GM12878 (cell line): Measurements from ENCODE around the gene RXFP4. TPM values are rescaled to one million over a fixed set of nuclear protein-coding genes. Genes with fewer than 3 reads are reported as not detected.

ENCODE experiments used
- ATAC-seq: fragments of 200-7000 bp; cut with Tn5 transposase; 3 replicates; pipeline ENCODE4 v1.9.1; 2020; ENCODE audit warnings: mild to moderate bottlenecking, moderate library complexity
- BruUV-seq: library from RNA; stranded (reverse); fragments of 400-500 nt; replicated peaks from 2 replicates; lab custom pipeline; 2021; lab: Mats Ljungman, UMichigan
- CTCF ChIA-PET: fragments of 300-600 bp; sonication (Branson Sonifier 250); formaldehyde crosslinking; extraction: SDS; loops from one replicate; lab custom pipeline; 2021; ENCODE audit warnings: inconsistent platforms; lab: Yijun Ruan, JAX
- POLR2A ChIA-PET: fragments of 350-600 bp; formaldehyde crosslinking; extraction: SDS; loops from one replicate; lab custom pipeline; 2021; ENCODE audit warnings: inconsistent platforms; lab: Charles Lee
- RAD21 ChIA-PET: fragments of 300-600 bp; sonication (Branson Sonifier 250); formaldehyde crosslinking; loops from one replicate; lab custom pipeline; 2023; ENCODE audit warnings: antibody characterized with exemption; ENCODE audit not compliant: unreplicated experiment; lab: Charles Lee
- SMC1A ChIA-PET: fragments of 300-600 bp; sonication (Branson Sonifier 250); formaldehyde crosslinking; loops from one replicate; lab custom pipeline; 2023; ENCODE audit not compliant: unreplicated experiment, uncharacterized antibody; lab: Charles Lee
- DNase-seq: peaks from one replicate; pipeline ENCODE4 v3.0.0-alpha.2; 2011; ENCODE audit warnings: low read depth, low spot score
- FAIRE-seq: peaks from 3 replicates; lab custom pipeline; 2011; peaks lifted over from hg19 to GRCh38; lab: Jason Lieb, UNC
- H2AFZ ChIP-seq: 2 replicates; pipeline ENCODE4 v1.6.0; 2011; ENCODE audit warnings: low read depth, low read length, control low read depth; ENCODE audit not compliant: control insufficient read depth
- H3K27ac ChIP-seq: 2 replicates; pipeline ENCODE4 v1.5.1; 2011; ENCODE audit warnings: control low read depth; ENCODE audit not compliant: control insufficient read depth, insufficient read depth
- H3K27me3 ChIP-seq, 2 experiments: replicated peaks in 1 of 2; 2 replicates each; pipeline versions ENCODE4 v1.6.0 to v1.6.1; 2011; ENCODE audit warnings: low read length in 1 of 2; ENCODE audit not compliant: control insufficient read depth in 2 of 2, insufficient read depth in 2 of 2
- H3K36me3 ChIP-seq, 2 experiments: 2 replicates each; pipeline ENCODE4 v1.5.1; 2011; ENCODE audit warnings: low read length in 1 of 2; ENCODE audit not compliant: control insufficient read depth in 2 of 2, insufficient read depth in 2 of 2
- H3K4me1 ChIP-seq: 2 replicates; pipeline ENCODE4 v1.6.1; 2011; ENCODE audit warnings: mild to moderate bottlenecking, low read length, moderate library complexity, mixed read lengths; ENCODE audit not compliant: control insufficient read depth, insufficient read depth
- H3K4me2 ChIP-seq: 2 replicates; pipeline ENCODE4 v1.6.0; 2011; ENCODE audit warnings: control low read depth; ENCODE audit not compliant: control insufficient read depth, insufficient read depth
- H3K4me3 ChIP-seq: fragments of 200-600 bp; sonication (generic); 2 replicates; pipeline ENCODE4 v1.5.1; 2016
- H3K79me2 ChIP-seq: 2 replicates; pipeline ENCODE4 v1.6.0; 2011; ENCODE audit warnings: low read length; ENCODE audit not compliant: control insufficient read depth, insufficient read depth
- H3K9ac ChIP-seq: 2 replicates; pipeline ENCODE4 v1.8.0; 2011; ENCODE audit warnings: low read length, control low read depth, mixed read lengths; ENCODE audit not compliant: control insufficient read depth, insufficient read depth
- H3K9me3 ChIP-seq: replicated peaks from 3 replicates; pipeline ENCODE4 v1.5.1; 2011; ENCODE audit warnings: mild to moderate bottlenecking, low read length; ENCODE audit not compliant: control insufficient read depth, insufficient read depth
- H4K20me1 ChIP-seq: 2 replicates; pipeline ENCODE4 v1.6.0; 2011; ENCODE audit not compliant: control insufficient read depth, insufficient read depth
- CEBPZ ChIP-seq: fragments of 150-350 bp; IDR thresholded peaks from 2 replicates; pipeline ENCODE4 v1.6.1; 2016; ENCODE audit warnings: low read depth, low read length
- CREB1 ChIP-seq: IDR thresholded peaks from 2 replicates; pipeline ENCODE4 v1.6.1; 2012; ENCODE audit warnings: low read depth, mild to moderate bottlenecking, inconsistent platforms
- FOXK2 ChIP-seq: fragments of 450-650 bp; IDR thresholded peaks from 2 replicates; pipeline ENCODE4 v1.6.1; 2017; ENCODE audit warnings: mild to moderate bottlenecking, moderate library complexity
- MTA2 ChIP-seq: fragments of 450-650 bp; IDR thresholded peaks from 2 replicates; pipeline ENCODE4 v1.6.1; 2016; ENCODE audit warnings: low read depth, mild to moderate bottlenecking, moderate library complexity
- NBN ChIP-seq: fragments of 450-650 bp; IDR thresholded peaks from 2 replicates; pipeline ENCODE4 v1.6.1; 2016
- POLR2AphosphoS2 ChIP-seq: IDR thresholded peaks from 2 replicates; pipeline ENCODE4 v1.6.1; 2011; ENCODE audit warnings: low read depth, mild to moderate bottlenecking, low read length, improper control_type of control experiment, moderate library complexity
- RAD21 ChIP-seq: IDR thresholded peaks from 2 replicates; pipeline ENCODE4 v1.6.1; 2011; ENCODE audit warnings: mild to moderate bottlenecking, low read depth, low read length, moderate library complexity; ENCODE audit not compliant: insufficient read depth
- RBBP5 ChIP-seq: fragments of 200-600 bp; sonication (generic); conservative IDR thresholded peaks from 2 replicates; pipeline ENCODE4 v1.6.1; 2016
- ZBTB40 ChIP-seq: fragments of 450-650 bp; IDR thresholded peaks from 2 replicates; pipeline ENCODE4 v1.6.1; 2016; ENCODE audit warnings: mild to moderate bottlenecking, moderate library complexity, borderline replicate concordance
- WGBS: methylation state at CpG from one replicate; pipeline ENCODE4 v1.1.6; 2016; ENCODE audit warnings: low lambda C conversion rate; ENCODE audit not compliant: insufficient replicate concordance, insufficient coverage; ENCODE audit errors: missing lambda C conversion rate; 5-methylcytosine and 5-hydroxymethylcytosine counted together
- in situ Hi-C: fragments of 300-500 bp; cut with MboI; formaldehyde crosslinking; loops from 9 replicates; pipeline ENCODE4 v1.14.3; 2018; ENCODE audit warnings: mixed read lengths
- intact Hi-C: fragments of 100-400 bp; cut with micrococcal nuclease; formaldehyde crosslinking; loops from one replicate; pipeline ENCODE4 v1.14.2; 2022; ENCODE audit not compliant: unreplicated experiment
- polyA plus RNA-seq, 11 experiments: library from polyadenylated mRNA; depleted of rRNA in 4 of 11; unstranded in 6 of 11; stranded (reverse) in 5 of 11; fragments of >200 nt; fragmentation: Nextera tagmentation in 4 of 11; fragmentation: Illumina TruSeq in 1 of 11; extraction: Ambion mirVana in 4 of 11; extraction: Trizol in 1 of 11; gene quantifications; 1 replicate in 1 of 11; 2 replicates in 10 of 11; pipeline versions ENCODE4 v1.2.1 to v1.2.3, GENCODE V29; 2011 to 2016; ENCODE audit warnings: inconsistent platforms in 2 of 11, missing spikeins in 2 of 11, low read depth in 1 of 11
- total RNA-seq, 4 experiments: library from RNA; depleted of rRNA in 3 of 4; stranded (reverse); fragments of >200 nt in 3 of 4; fragmentation: Illumina TruSeq in 1 of 4; extraction: Trizol in 1 of 4; gene quantifications; 2 replicates each; pipeline versions ENCODE4 v1.2.1 to v1.2.3, GENCODE V29; 2013 to 2021
- TF ChIP-seq, protein P1 (sequence below), 3 experiments: IDR thresholded peaks in 2 of 3; conservative IDR thresholded peaks in 1 of 3; 2 replicates each; pipeline ENCODE4 v1.5.1; 2011; ENCODE audit warnings: low read depth in 3 of 3, low read length in 3 of 3, mild to moderate bottlenecking in 3 of 3, control low read depth in 2 of 3, moderate library complexity in 2 of 3, inconsistent platforms in 1 of 3, mixed read lengths in 1 of 3; ENCODE audit not compliant: control insufficient read depth in 2 of 3, insufficient read depth in 1 of 3; ENCODE audit errors: extremely low read depth in 1 of 3

RXFP4 gene
- total and polyA plus RNA-seq, 10 of the 15 experiments (the other 5 are each of a cell fraction or from before 2014, with no cell fraction given) = 0.10 to 0.40 (median 0.39) TPM; not detected in 7

GRCh38 chr1:155966135-155966534 lies 24.7 kb downstream of the RXFP4 start:
- Histone ChIP-seq H3K4me1 (peaks cover 58% of the 10 kb centered on the region), H3K9ac (no peak overlapping the region), H3K9me3 (no peaks in the 10 kb centered on the region), H3K27me3 (no peaks in the 10 kb centered on the region), H2AFZ (no peak overlapping the region), H3K4me2 (no peak overlapping the region), H3K36me3 (peaks cover 44 to 67% of the 10 kb centered on the region in 2 experiments), H4K20me1 (peaks cover 8% of the 10 kb centered on the region), H3K27ac (no peak overlapping the region), H3K4me3 (no peak overlapping the region), H3K79me2 (peaks cover 43% of the 10 kb centered on the region)
- 97% methylated on average over 8 of the region's 9 CpGs for WGBS
- in situ Hi-C loops (no loop called here), intact Hi-C loops (no loop called here)
- ATAC-seq (no peak), DNase-seq (no peak), FAIRE-seq (no peak)
- no TSS peak for BruUV-seq
- ChIA-PET SMC1A (interaction anchor here (0.8 to 2.8 kb wide), 6 partner anchors 10 to 29 kb away, joined by 3 to 13 read pairs (median 5); partner anchors contain the start of gene ARHGEF2), CTCF (interaction anchor here (1.2 to 4.5 kb wide), 5 partner anchors 8 to 28 kb away, joined by 5 to 54 read pairs (median 6); partner anchors contain the start of gene ARHGEF2), RAD21 (interaction anchor here (0.6 to 1.6 kb wide), 4 partner anchors 11 to 87 kb away, joined by 3 to 9 read pairs (median 4); partner anchors contain the start of genes ARHGEF2 and UBQLN4), POLR2A (no interaction called here)
- TF ChIP-seq NBN (no peak), RBBP5 (no peak), FOXK2 (no peak), MTA2 (no peak), RAD21 (peak; percentile 21; the same call in 1 of the 2 replicates), CREB1 (no peak), CEBPZ (no peak), ZBTB40 (no peak), POLR2AphosphoS2 (no peak)
- TF ChIP-seq, protein P1, sequence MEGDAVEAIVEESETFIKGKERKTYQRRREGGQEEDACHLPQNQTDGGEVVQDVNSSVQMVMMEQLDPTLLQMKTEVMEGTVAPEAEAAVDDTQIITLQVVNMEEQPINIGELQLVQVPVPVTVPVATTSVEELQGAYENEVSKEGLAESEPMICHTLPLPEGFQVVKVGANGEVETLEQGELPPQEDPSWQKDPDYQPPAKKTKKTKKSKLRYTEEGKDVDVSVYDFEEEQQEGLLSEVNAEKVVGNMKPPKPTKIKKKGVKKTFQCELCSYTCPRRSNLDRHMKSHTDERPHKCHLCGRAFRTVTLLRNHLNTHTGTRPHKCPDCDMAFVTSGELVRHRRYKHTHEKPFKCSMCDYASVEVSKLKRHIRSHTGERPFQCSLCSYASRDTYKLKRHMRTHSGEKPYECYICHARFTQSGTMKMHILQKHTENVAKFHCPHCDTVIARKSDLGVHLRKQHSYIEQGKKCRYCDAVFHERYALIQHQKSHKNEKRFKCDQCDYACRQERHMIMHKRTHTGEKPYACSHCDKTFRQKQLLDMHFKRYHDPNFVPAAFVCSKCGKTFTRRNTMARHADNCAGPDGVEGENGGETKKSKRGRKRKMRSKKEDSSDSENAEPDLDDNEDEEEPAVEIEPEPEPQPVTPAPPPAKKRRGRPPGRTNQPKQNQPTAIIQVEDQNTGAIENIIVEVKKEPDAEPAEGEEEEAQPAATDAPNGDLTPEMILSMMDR (IDR thresholded peaks at IDR 0.05 in 2 of 3, conservative IDR thresholded peaks at IDR 0.05 in 1 of 3; ENCODE audit: control insufficient read depth in 2 of 3, extremely low read depth in 1 of 3, insufficient read depth in 1 of 3, low read depth in 3 of 3, low read length in 3 of 3) = peak in 2 of 3 experiments; percentile 4 to 22; a peak in 1 of 6 replicates
